Activated naive CD8-positive, alpha-beta T cell treated with anti-CD3 and anti-CD28 coated beads, Interleukin-2, amount 10 ng/mL, durations not matched to agents 7 days and 5 days (primary cell): ENCODE data around the gene GDPD3. TPM values are rescaled to one million over a fixed set of nuclear protein-coding genes. Genes with fewer than 3 reads are reported as not detected.

Source experiments
- ATAC-seq: fragments of 150-1000 bp; cut with Tn5 transposase; one replicate; pipeline ENCODE4 v1.10.0; 2021; ENCODE audit warnings: low read depth, moderate library complexity
- POLR2A ChIA-PET: fragments of 350-600 bp; sonication (Branson Sonifier 250); formaldehyde crosslinking; loops from one replicate; lab custom pipeline; 2021; ENCODE audit warnings: antibody characterized with exemption; lab: Charles Lee
- DNase-seq: peaks from one replicate; pipeline ENCODE4 v3.0.0; 2021
- H3K27ac Mint-ChIP-seq: one replicate; pipeline ENCODE4 v1.8.0; 2022; ENCODE audit warnings: mild to moderate bottlenecking, mixed read lengths
- H3K27me3 Mint-ChIP-seq: one replicate; pipeline ENCODE4 v1.8.0; 2022; ENCODE audit warnings: mild to moderate bottlenecking, moderate library complexity, mixed read lengths
- H3K36me3 Mint-ChIP-seq: one replicate; pipeline ENCODE4 v1.8.0; 2021; ENCODE audit warnings: mild to moderate bottlenecking, mixed read lengths
- H3K4me1 Mint-ChIP-seq: one replicate; pipeline ENCODE4 v1.8.0; 2021; ENCODE audit warnings: mixed read lengths
- H3K4me3 Mint-ChIP-seq: one replicate; pipeline ENCODE4 v1.8.0; 2022; ENCODE audit warnings: mild to moderate bottlenecking, moderate library complexity, mixed read lengths
- H3K9me3 Mint-ChIP-seq: one replicate; pipeline ENCODE4 v1.8.0; 2021; ENCODE audit warnings: mixed read lengths
- total RNA-seq, 2 experiments: library from RNA; stranded (reverse); gene quantifications; one replicate each; pipeline ENCODE4 v1.2.3, GENCODE V29; 2021

The GDPD3 gene
- total RNA-seq, 2 experiments from 2014 or later: 14.3 to 18.6 TPM

- Mint-ChIP-seq H3K27ac (peak overlapping the region; percentile 51), H3K9me3 (peaks cover 4% of the 10 kb centered on the region), H3K36me3 (peaks cover 25% of the 10 kb centered on the region), H3K4me3 (no peak overlapping the region), H3K27me3 (no peaks in the 10 kb centered on the region), H3K4me1 (no peaks in the 10 kb centered on the region)
- DNase-seq: no peak
- no peak for ATAC-seq
- POLR2A ChIA-PET: interaction anchor here (0.7 to 2.3 kb wide), 4 partner anchors 9 to 79 kb away, joined by 3 to 5 read pairs (median 5); partner anchors contain the start of genes ALDOA, CORO1A, GDPD3 and TBX6
These were observed 8.8 kb downstream of the GDPD3 start for GRCh38 chr16:30104492-30104891.

GRCh38 chr16:30104090-30104489 is 9.2 kb downstream of the GDPD3 start:
- Mint-ChIP-seq H3K4me1 (no peaks in the 10 kb centered on the region), H3K4me3 (no peak overlapping the region), H3K27me3 (no peaks in the 10 kb centered on the region), H3K27ac (peak overlapping the region; percentile 51), H3K36me3 (peaks cover 25% of the 10 kb centered on the region), H3K9me3 (peaks cover 6% of the 10 kb centered on the region)
- POLR2A ChIA-PET: interaction anchor here (1.4 to 2.3 kb wide), 3 partner anchors 9 to 80 kb away, joined by 3 to 5 read pairs (median 5); partner anchors contain the start of genes CORO1A, GDPD3 and TBX6
- ATAC-seq: no peak
- DNase-seq: no peak

GRCh38 chr16:30096862-30097563 is 16.3 kb downstream of the GDPD3 start:
- Mint-ChIP-seq H3K4me3 (peak overlapping the region; percentile 68), H3K27me3 (no peaks in the 10 kb centered on the region), H3K36me3 (peaks cover 30% of the 10 kb centered on the region), H3K9me3 (peaks cover 16% of the 10 kb centered on the region), H3K27ac (peak overlapping the region; percentile 89), H3K4me1 (peaks cover 29% of the 10 kb centered on the region)
- DNase-seq (no peak), ATAC-seq (no peak)
- POLR2A ChIA-PET: interaction anchor here (1.2 to 8.1 kb wide), 2 partner anchors 33 to 88 kb away, joined by 3 to 132 read pairs; partner anchors contain the start of gene CORO1A

- POLR2A ChIA-PET: interaction anchor here (1.2 to 10.8 kb wide), 5 partner anchors 20 to 89 kb away, joined by 3 to 132 read pairs (median 6); partner anchors contain the start of genes ALDOA and CORO1A
- Mint-ChIP-seq H3K4me3 (peak within 1 kb of the TSS; percentile 88), H3K27ac (peak within 1 kb of the TSS; percentile 89), H3K9me3 (peaks cover 15% of the 10 kb centered on the region), H3K27me3 (no peaks in the 10 kb centered on the region), H3K4me1 (peaks cover 30% of the 10 kb centered on the region), H3K36me3 (peaks cover 30% of the 10 kb centered on the region)
- peak; percentile 95 for DNase-seq
- peak; percentile 55 for ATAC-seq
These were observed 17.1 kb downstream of the GDPD3 start, which contains the start of gene YPEL3 for GRCh38 chr16:30096105-30096861. YPEL3 (minus strand) TSS chr16:30096213; CDS start chr16:30095482, 731 bp downstream.

DNA sequence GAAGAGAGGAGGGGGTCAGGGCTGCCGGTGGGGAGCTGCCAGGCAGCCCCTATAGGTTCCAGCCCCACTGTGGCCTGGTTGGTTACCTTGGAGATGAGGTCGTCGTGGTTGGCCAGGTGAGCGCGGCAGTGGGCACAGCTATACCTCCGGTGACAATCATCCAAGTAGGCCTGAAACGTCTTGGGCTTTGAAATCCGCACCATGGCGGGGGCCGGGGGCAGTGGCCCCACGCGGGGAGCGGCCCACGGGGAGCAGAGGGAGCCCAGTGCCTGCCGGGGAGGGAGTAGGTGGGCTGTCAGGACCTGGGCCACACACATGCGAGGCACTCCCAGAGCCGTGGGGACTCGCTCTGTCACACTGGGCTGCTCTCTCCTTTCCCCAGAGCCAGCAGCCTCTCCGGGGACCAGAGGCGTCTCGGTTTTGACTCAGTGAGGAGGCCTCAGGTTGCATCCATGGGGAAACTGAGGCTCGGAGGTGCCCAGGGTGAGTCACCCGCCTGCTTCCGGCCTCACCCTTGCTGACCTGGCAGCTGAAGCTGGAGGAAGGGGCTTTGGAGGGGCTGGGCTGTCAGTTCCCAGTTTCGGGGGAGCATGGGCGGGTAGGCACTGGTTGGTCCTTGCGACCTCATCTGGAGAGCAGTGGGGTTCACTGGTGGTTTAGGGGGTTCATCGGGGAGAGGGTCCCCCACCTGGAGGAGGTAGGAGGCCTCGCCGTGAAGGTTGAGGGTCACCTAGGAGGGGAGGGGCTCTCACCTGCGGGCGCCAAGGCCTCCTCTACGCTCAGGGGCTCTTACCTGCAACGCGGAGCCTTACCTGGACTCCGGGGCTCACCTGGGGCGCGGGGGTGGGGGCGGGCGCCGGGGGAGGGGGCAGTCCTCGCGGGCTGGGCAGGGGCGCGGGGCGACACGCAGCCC is 17.9 kb downstream of the GDPD3 start:
- Mint-ChIP-seq H3K9me3 (peaks cover 14% of the 10 kb centered on the region), H3K4me3 (peak overlapping the region; percentile 88), H3K36me3 (peaks cover 30% of the 10 kb centered on the region), H3K27me3 (no peaks in the 10 kb centered on the region), H3K27ac (peak overlapping the region; percentile 89), H3K4me1 (peaks cover 32% of the 10 kb centered on the region)
- no peak for ATAC-seq
- POLR2A ChIA-PET: interaction anchor here (0.6 to 10.8 kb wide), 5 partner anchors 19 to 89 kb away, joined by 4 to 132 read pairs (median 6); partner anchors contain the start of genes ALDOA and CORO1A
- peak; percentile 56 for DNase-seq

DNA sequence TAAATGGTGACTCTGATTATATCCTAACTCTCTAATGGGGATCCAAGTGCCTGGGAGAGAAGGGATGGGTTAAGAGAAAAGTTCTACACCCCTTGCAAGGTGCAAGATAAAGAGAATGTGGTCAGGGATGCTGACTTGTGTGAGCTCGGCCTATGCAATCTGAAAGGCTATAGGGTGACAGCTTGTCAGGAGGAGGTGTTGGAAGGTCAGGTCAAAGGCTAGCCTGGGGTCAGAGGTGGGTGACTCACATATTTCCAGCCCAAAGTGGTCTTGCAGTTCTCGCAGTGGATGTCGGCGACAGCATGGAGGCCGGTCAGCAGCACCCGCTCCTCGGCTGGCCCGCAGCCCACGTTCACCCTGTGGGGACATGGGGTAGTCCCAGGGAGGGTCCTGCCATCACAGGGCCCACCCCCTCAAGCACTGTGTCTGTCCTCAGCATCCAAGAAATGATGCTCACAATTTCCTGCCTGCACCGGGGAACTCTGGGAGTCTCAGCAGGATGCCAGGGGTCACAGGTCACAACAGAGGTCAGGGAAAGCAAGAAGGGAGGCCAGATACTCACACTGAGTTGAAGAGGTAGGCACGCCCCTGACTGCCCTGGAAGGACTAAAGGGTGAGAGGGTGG is 18.7 kb downstream of the GDPD3 start:
- Mint-ChIP-seq H3K4me3 (peak overlapping the region; percentile 88), H3K27me3 (no peaks in the 10 kb centered on the region), H3K9me3 (peaks cover 14% of the 10 kb centered on the region), H3K27ac (peak overlapping the region; percentile 89), H3K4me1 (peaks cover 39% of the 10 kb centered on the region), H3K36me3 (peaks cover 30% of the 10 kb centered on the region)
- ATAC-seq: no peak
- DNase-seq: no peak
- POLR2A ChIA-PET: interaction anchor here (1.9 to 10.8 kb wide), 3 partner anchors 18 to 90 kb away, joined by 6 to 132 read pairs (median 102); partner anchors contain the start of genes ALDOA and CORO1A

- H3K27me3 Mint-ChIP-seq: no peaks in the 10 kb centered on the region
These were observed 20.8 kb downstream of the GDPD3 start for GRCh38 chr16:30092373-30093010.

DNA sequence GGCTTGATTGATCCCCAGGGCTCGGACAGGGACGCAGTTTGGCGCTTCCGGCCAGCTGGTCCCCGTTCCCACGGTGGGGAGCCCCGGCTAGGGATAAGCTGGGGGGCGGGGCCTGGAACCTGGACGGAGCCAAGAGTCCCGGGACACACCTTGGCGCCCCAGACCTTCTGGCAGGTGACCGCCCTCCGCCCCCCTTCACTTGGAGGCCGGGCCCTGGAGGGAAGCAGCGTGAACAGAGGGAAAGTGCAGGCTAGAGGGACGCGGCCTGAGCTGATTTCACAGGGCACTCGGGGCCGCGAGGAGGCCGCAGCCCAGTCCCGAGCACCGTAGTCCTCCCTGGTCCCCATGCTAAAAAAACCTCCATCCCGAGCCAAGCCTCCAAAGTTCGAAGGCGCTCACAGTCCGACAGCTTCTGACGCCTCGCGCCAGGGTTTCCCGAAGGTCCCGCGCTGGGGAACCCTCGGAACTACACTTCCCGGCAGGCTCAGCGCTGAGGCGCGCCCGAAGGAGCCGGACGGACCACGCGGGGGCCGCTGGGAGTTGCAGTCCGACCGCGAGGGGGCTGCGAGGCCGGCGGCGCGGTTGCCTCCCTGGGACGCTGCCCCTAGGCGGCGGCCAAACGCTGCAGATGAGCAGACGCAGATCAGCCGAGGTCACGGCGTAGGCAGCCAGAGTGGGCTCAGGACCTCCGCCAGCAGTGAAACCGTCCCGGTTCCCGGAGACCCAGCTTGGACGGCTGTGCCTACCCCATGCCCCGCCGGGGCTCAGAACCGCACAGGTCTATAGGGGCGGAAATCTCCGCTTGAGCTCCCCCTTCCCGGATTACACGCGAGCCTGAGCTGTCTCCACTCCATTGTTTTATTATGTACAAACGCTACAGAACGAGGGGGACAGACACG is 21.6 kb downstream of the GDPD3 start, which contains the start of gene TBX6:
Gene TBX6, minus strand, starts transcription at position 451 of the 899 bp plus-strand sequence. CDS start 731 bp downstream, outside the sequence.
- Mint-ChIP-seq H3K36me3 (peaks cover 19% of the 10 kb centered on the region), H3K4me1 (peaks cover 47% of the 10 kb centered on the region), H3K4me3 (peak within 1 kb of the TSS; percentile 86), H3K27ac (peak within 1 kb of the TSS; percentile 96), H3K9me3 (no peaks in the 10 kb centered on the region), H3K27me3 (no peaks in the 10 kb centered on the region)
- DNase-seq: peak; percentile 97
- ATAC-seq: peak; percentile 77
- POLR2A ChIA-PET: interaction anchor here (0.5 to 10.8 kb wide), 19 partner anchors 12 to 567 kb away, joined by 3 to 132 read pairs (median 4); partner anchors contain the start of genes ALDOA, CD2BP2, CORO1A and MAPK3

More at GRCh38 chr16:30092373-30093010, 20.8 kb downstream of the GDPD3 start:
- H3K27ac Mint-ChIP-seq: peak overlapping the region; percentile 96
- peaks cover 8% of the 10 kb centered on the region for H3K9me3 Mint-ChIP-seq
- peaks cover 20% of the 10 kb centered on the region for H3K36me3 Mint-ChIP-seq
- peak; percentile 37 for ATAC-seq
- H3K4me1 Mint-ChIP-seq: peaks cover 48% of the 10 kb centered on the region
- POLR2A ChIA-PET: interaction anchor here (0.8 to 10.8 kb wide), 15 partner anchors 11 to 566 kb away, joined by 3 to 132 read pairs (median 4); partner anchors contain the start of genes ALDOA, CD2BP2, CORO1A and MAPK3
- DNase-seq: peak; percentile 83
- peak overlapping the region; percentile 86 for H3K4me3 Mint-ChIP-seq

- DNase-seq: no peak
- Mint-ChIP-seq H3K4me1 (peaks cover 43% of the 10 kb centered on the region), H3K27ac (peak overlapping the region; percentile 76), H3K4me3 (peak overlapping the region; percentile 56), H3K27me3 (no peaks in the 10 kb centered on the region), H3K36me3 (peaks cover 21% of the 10 kb centered on the region), H3K9me3 (no peaks in the 10 kb centered on the region)
- no peak for ATAC-seq
- POLR2A ChIA-PET: interaction anchor here (0.5 to 10.8 kb wide), 14 partner anchors 11 to 390 kb away, joined by 3 to 132 read pairs (median 6); partner anchors contain the start of genes ALDOA, CORO1A, PPP4C and SEPTIN1
These were observed 22.6 kb downstream of the GDPD3 start for GRCh38 chr16:30090610-30091331.
